ENCODE data around the gene ANKRD23. TPM values are rescaled to one million over a fixed set of nuclear protein-coding genes. Genes with fewer than 3 reads are reported as not detected.

The ANKRD23 gene
- total and polyA plus RNA-seq, 2 experiments from 2014 or later = 3.3 to 11.0 TPM

- no peak for DNase-seq (ENCODE audit: low read depth in 1 of 2, low spot score in 1 of 2)
- no peaks in the 10 kb centered on the region for H3K9me3 ChIP-seq (ENCODE audit: low read depth)
- H3K4me1 ChIP-seq (ENCODE audit: low read depth) = peaks cover 16% of the 10 kb centered on the region
- no peaks in the 10 kb centered on the region for H3K27me3 ChIP-seq
- no peak overlapping the region for H3K27ac ChIP-seq
- H3K36me3 ChIP-seq = no peaks in the 10 kb centered on the region
- no peak for TF ChIP-seq CTCF (IDR thresholded peaks at IDR 0.05; ENCODE audit: low read depth, low read length)
- H3K4me3 ChIP-seq = no peak overlapping the region
Observed at GRCh38 chr2:96879545-96880040, 35.8 kb upstream of the ANKRD23 start.

GRCh38 chr2:96878796-96879544 is 35.1 kb upstream of the ANKRD23 start:
- DNase-seq (ENCODE audit: low read depth in 1 of 2, low spot score in 1 of 2) = no peak
- no peak overlapping the region for H3K27ac ChIP-seq
- no peaks in the 10 kb centered on the region for H3K36me3 ChIP-seq
- peaks cover 16% of the 10 kb centered on the region for H3K4me1 ChIP-seq (ENCODE audit: low read depth)
- H3K4me3 ChIP-seq = no peak overlapping the region
- H3K9me3 ChIP-seq (ENCODE audit: low read depth) = no peaks in the 10 kb centered on the region
- no peak for TF ChIP-seq CTCF (IDR thresholded peaks at IDR 0.05; ENCODE audit: low read depth, low read length)
- H3K27me3 ChIP-seq = no peaks in the 10 kb centered on the region

GRCh38 chr2:96878171-96878570 is 34.4 kb upstream of the ANKRD23 start:
- Histone ChIP-seq H3K4me3 (no peak overlapping the region), H3K9me3 (ENCODE audit: low read depth) (no peaks in the 10 kb centered on the region), H3K36me3 (no peaks in the 10 kb centered on the region), H3K27me3 (no peaks in the 10 kb centered on the region), H3K4me1 (ENCODE audit: low read depth) (peaks cover 16% of the 10 kb centered on the region), H3K27ac (no peak overlapping the region)
- TF ChIP-seq CTCF (IDR thresholded peaks at IDR 0.05; ENCODE audit: low read depth, low read length) = no peak
- DNase-seq (ENCODE audit: low read depth in 1 of 2, low spot score in 1 of 2) = no peak

GRCh38 chr2:96877631-96878092 is 33.8 kb upstream of the ANKRD23 start:
- Histone ChIP-seq H3K27ac (no peak overlapping the region), H3K36me3 (no peaks in the 10 kb centered on the region), H3K4me3 (no peak overlapping the region), H3K9me3 (ENCODE audit: low read depth) (no peaks in the 10 kb centered on the region), H3K27me3 (no peaks in the 10 kb centered on the region), H3K4me1 (ENCODE audit: low read depth) (peaks cover 16% of the 10 kb centered on the region)
- DNase-seq (ENCODE audit: low read depth in 1 of 2, low spot score in 1 of 2) = no peak
- no peak for TF ChIP-seq CTCF (IDR thresholded peaks at IDR 0.05; ENCODE audit: low read depth, low read length)

- no peak overlapping the region for H3K4me3 ChIP-seq
- no peaks in the 10 kb centered on the region for H3K9me3 ChIP-seq (ENCODE audit: low read depth)
- TF ChIP-seq CTCF (IDR thresholded peaks at IDR 0.05; ENCODE audit: low read depth, low read length) = no peak
- DNase-seq (ENCODE audit: low read depth in 1 of 2, low spot score in 1 of 2) = no peak
- H3K36me3 ChIP-seq = no peaks in the 10 kb centered on the region
- peaks cover 16% of the 10 kb centered on the region for H3K4me1 ChIP-seq (ENCODE audit: low read depth)
- no peak overlapping the region for H3K27ac ChIP-seq
- H3K27me3 ChIP-seq = no peaks in the 10 kb centered on the region
Observed at GRCh38 chr2:96877042-96877451, 33.2 kb upstream of the ANKRD23 start.
